Astrocyte (in vitro differentiated cells and primary cell): ENCODE measurements around the gene DUS3L.

Experiments
- CTCF ChIP-seq: IDR thresholded peaks from 2 replicates; pipeline ENCODE4 v1.5.1; 2011; ENCODE audit warnings: low read depth, mild to moderate bottlenecking, inconsistent platforms, low read length, moderate library complexity; ENCODE audit not compliant: insufficient read depth
- EZH2 ChIP-seq: IDR thresholded peaks from 2 replicates; pipeline ENCODE4 v1.6.1; 2012; ENCODE audit warnings: mild to moderate bottlenecking, low read length, inconsistent platforms; ENCODE audit not compliant: insufficient read depth

- TF ChIP-seq CTCF (no peak), EZH2 (no peak)
These were observed 32.8 kb upstream of the DUS3L start for GRCh38 chr19:5823579-5824281.
